Ectodermal cell (in vitro differentiated cells): ENCODE data around the gene CLDN7.
A peak's percentile ranks its signal among the peaks of the same experiment; 100 is the strongest.

Experiments used
- H3K27ac ChIP-seq: 2 replicates; pipeline ENCODE4 v1.7.0; 2013; ENCODE audit warnings: mild to moderate bottlenecking, low read depth, low read length; ENCODE audit not compliant: insufficient read depth, poor library complexity, severe bottlenecking
- H3K27me3 ChIP-seq: 2 replicates; pipeline ENCODE4 v1.7.0; 2013; ENCODE audit warnings: mild to moderate bottlenecking, low read length; ENCODE audit not compliant: insufficient read depth, control insufficient read depth, poor library complexity, severe bottlenecking
- H3K36me3 ChIP-seq: one replicate; pipeline ENCODE4 v1.7.0; 2013; ENCODE audit warnings: low read length; ENCODE audit not compliant: control insufficient read depth, insufficient read depth
- H3K4me1 ChIP-seq: one replicate; pipeline ENCODE4 v1.7.0; 2013; ENCODE audit warnings: low read length; ENCODE audit not compliant: control insufficient read depth, insufficient read depth
- H3K4me3 ChIP-seq: 2 replicates; pipeline ENCODE4 v1.7.0; 2013; ENCODE audit warnings: low read depth, low read length, control low read depth; ENCODE audit not compliant: insufficient read depth
- H3K9me3 ChIP-seq: 2 replicates; pipeline ENCODE4 v1.7.0; 2013; ENCODE audit warnings: mild to moderate bottlenecking, low read length, moderate library complexity; ENCODE audit not compliant: control insufficient read depth
- WGBS, 2 experiments: methylation state at CpG; one replicate each; pipeline ENCODE4 v1.1.7; 2013; ENCODE audit warnings: missing lambda C conversion rate in 2 of 2; 5-methylcytosine and 5-hydroxymethylcytosine counted together

Gene CLDN7

DNA sequence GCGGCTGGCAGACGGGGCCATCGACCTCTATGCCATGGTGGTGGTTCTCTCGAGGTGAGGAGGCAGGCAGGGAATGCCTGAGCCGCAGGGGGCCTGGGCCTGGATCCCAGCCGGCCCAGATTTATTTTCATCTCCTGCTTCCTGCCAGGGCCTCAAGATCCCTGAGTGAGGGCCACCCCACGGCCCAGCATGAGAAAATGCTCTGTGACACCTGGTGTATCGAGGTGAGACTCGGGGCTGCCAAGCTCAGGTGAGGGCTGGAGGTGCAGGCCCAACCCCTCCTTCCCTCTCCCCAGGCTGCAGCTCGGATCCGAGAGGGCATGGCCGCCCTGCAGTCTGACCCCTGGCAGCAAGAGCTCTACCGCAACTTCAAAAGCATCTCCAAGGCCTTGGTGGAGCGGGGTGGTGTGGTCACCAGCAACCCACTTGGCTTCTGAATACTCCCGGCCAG, 37.6 kb downstream of the CLDN7 start:
- 83% methylated on average over 15 of the region's 15 CpGs for WGBS, 2 experiments
- no peaks in the 10 kb centered on the region for H3K4me1 ChIP-seq
- no peak overlapping the region for H3K27ac ChIP-seq
- no peak overlapping the region for H3K4me3 ChIP-seq
- H3K27me3 ChIP-seq, result no peaks in the 10 kb centered on the region
- H3K9me3 ChIP-seq, result no peaks in the 10 kb centered on the region
- H3K36me3 ChIP-seq, result peaks cover 66% of the 10 kb centered on the region

DNA sequence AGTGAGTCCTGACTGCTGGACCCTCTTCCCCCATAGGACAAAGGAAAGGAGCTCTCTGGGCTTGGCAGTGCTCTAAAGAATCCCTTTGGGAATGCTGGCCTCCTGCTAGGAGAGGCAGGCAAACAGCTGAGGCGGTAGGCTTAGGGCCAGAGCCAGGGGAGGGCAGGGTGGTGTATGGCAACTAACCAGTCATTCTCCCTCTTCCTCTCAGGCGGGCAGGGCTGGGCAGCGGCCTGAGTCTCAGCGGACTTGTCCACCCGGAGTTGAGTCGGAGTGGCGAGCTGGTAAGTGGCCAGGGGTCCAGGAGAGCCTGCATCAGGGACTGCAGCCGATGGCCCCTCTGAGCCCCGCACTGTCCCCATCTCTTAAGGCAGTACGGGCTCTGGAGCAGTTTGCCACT, 38.2 kb downstream of the CLDN7 start:
- Histone ChIP-seq H3K27me3 (no peaks in the 10 kb centered on the region), H3K36me3 (peaks cover 61% of the 10 kb centered on the region), H3K4me1 (peaks cover 4% of the 10 kb centered on the region), H3K27ac (no peak overlapping the region), H3K9me3 (no peaks in the 10 kb centered on the region), H3K4me3 (no peak overlapping the region)
- WGBS, 2 experiments, result 88 to 92% methylated on average over 10 of the region's 10 CpGs

DNA sequence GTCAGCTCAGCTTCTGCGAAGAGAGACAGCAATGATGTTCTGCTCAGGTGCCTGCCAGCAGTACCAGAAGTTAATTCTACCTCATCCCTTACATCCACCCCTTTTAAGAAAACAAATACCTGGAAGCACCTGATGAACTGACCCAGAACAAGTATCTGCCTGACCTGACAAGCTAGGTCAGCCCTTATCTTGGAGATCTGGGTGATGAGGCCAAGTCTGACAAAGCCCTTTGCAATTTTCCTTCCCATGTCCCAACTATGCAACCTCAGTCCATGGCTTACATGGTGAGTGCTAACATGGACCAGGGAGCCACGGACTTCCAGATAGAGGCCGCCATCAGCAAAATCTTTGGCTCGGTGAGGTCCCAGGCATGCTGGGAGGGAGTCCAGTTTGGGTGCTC, 38.9 kb downstream of the CLDN7 start:
- peaks cover 12% of the 10 kb centered on the region for H3K4me1 ChIP-seq
- no peaks in the 10 kb centered on the region for H3K27me3 ChIP-seq
- H3K4me3 ChIP-seq, result no peak overlapping the region
- no peak overlapping the region for H3K27ac ChIP-seq
- no peaks in the 10 kb centered on the region for H3K9me3 ChIP-seq
- peaks cover 53% of the 10 kb centered on the region for H3K36me3 ChIP-seq
- 95 to 98% methylated on average over 4 of the region's 4 CpGs for WGBS, 2 experiments

DNA sequence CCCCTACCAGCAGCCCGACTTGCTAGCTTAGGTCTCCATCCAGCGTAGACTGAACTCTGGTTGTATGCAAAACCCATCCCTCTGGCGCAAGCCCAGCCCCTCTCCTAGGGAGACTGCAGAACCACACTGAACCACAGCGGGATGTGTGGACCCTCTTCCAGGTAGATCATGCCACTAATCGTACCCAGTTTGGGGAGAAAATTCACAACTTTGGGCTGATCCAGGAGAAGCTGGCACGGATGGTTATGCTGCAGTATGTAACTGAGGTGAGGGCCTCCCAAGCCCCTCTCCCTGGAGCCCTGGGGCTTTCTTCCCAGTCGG, 39.3 kb downstream of the CLDN7 start:
- peaks cover 49% of the 10 kb centered on the region for H3K36me3 ChIP-seq
- no peaks in the 10 kb centered on the region for H3K9me3 ChIP-seq
- H3K4me3 ChIP-seq, result no peak overlapping the region
- no peaks in the 10 kb centered on the region for H3K27me3 ChIP-seq
- H3K27ac ChIP-seq, result no peak overlapping the region
- 90 to 94% methylated on average over 7 of the region's 7 CpGs for WGBS, 2 experiments
- H3K4me1 ChIP-seq, result peaks cover 16% of the 10 kb centered on the region

DNA sequence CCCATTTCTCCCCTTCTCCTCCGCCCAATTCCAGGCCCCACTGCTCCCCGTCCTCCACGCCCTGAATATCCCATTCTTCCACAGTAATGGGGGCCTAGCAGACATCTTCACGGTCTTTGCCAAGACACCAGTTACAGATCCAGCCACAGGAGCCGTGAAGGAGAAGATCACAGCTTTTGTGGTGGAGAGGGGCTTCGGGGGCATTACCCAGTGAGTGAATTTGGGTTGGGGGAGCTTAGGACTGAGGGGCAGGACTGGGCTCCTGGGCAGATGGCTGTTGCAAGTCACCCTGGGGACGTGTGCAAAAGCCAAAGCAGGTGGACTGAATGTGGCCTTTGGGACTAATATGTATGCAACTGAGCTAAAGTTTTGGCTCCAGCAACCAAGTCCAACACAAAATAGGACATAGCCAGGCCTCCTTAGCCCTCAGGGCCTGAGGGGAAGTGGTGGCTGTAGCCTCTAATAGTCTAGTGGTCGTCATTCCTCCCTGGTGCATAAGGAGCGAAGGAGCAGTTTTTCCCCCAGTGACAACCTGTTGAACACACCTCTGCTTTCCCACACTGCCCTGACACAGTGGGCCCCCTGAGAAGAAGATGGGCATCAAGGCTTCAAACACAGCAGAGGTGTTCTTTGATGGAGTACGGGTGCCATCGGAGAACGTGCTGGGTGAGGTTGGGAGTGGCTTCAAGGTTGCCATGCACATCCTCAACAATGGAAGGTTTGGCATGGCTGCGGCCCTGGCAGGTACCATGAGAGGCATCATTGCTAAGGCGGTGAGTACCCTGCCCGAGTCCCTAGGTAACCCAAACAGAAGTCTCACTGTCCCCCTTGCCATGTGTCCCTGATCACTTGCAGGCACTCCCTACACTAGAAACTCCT, 39.9 kb downstream of the CLDN7 start:
- Histone ChIP-seq H3K4me3 (no peak overlapping the region), H3K36me3 (peaks cover 45% of the 10 kb centered on the region), H3K9me3 (no peaks in the 10 kb centered on the region), H3K27me3 (no peaks in the 10 kb centered on the region), H3K27ac (no peak overlapping the region), H3K4me1 (peaks cover 20% of the 10 kb centered on the region)
- WGBS, 2 experiments, result 93 to 95% methylated on average over 15 of the region's 15 CpGs

DNA sequence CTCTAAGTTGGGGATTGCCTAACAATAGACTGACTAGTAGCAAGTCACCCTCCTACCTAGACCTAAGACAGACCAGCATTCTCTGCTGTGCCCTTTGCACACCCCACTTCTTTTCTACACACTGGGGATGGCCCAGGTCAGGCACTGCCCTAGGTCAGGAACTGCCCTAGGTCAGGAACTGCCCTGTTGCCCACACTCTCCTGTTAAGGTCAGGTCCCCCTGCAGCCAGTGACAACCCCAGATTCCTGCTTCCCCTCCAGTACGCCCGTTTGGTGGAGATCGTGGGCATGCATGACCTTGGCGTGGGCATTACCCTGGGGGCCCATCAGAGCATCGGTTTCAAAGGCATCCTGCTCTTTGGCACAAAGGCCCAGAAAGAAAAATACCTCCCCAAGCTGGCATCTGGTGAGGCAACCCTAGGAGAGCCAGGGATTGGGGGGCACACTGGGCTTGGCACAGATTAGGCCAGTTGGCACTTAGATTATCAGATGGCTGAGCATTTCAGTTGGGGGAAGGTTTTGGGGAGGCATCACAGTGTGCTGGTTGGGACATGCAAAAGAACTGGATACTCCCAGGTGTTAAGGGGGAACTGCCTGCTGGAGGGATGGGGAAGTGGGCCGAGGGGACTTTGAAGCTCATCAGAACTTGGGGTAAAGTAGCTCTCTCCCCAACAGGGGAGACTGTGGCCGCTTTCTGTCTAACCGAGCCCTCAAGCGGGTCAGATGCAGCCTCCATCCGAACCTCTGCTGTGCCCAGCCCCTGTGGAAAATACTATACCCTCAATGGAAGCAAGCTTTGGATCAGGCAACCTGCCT, 40.8 kb downstream of the CLDN7 start:
- Histone ChIP-seq H3K9me3 (no peaks in the 10 kb centered on the region), H3K4me1 (peaks cover 23% of the 10 kb centered on the region), H3K36me3 (peaks cover 39% of the 10 kb centered on the region), H3K27ac (no peak overlapping the region), H3K27me3 (no peaks in the 10 kb centered on the region), H3K4me3 (no peak overlapping the region)
- 95 to 96% methylated on average over 10 of the region's 10 CpGs for WGBS, 2 experiments

DNA sequence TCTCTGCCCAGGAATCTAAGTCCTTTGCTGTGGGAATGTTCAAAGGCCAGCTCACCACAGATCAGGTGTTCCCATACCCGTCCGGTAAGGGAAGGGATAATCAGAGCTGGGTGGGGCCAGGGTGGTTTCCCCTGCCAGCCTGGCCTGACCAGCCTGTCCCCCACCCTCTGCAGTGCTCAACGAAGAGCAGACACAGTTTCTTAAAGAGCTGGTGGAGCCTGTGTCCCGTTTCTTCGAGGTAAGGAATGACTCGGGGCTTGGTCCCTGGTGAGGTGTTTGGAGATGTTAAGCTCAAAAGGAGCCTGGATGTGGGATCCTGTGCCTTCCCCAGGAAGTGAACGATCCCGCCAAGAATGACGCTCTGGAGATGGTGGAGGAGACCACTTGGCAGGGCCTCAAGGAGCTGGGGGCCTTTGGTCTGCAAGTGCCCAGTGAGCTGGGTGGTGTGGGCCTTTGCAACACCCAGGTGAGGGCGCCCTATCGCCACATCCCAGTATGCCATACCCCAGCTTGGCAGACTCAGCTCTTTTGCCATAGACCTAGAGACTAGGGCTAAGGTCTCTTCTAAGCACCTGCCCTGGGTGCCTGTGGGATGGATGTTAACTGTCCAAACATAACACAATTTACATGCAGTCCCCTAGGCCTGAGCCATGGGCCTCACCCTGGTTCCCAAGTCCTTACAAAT, 41.5 kb downstream of the CLDN7 start:
- H3K36me3 ChIP-seq, result peaks cover 31% of the 10 kb centered on the region
- 52 to 57% methylated on average over 11 of the region's 11 CpGs for WGBS, 2 experiments
- H3K4me1 ChIP-seq, result peaks cover 30% of the 10 kb centered on the region

DNA sequence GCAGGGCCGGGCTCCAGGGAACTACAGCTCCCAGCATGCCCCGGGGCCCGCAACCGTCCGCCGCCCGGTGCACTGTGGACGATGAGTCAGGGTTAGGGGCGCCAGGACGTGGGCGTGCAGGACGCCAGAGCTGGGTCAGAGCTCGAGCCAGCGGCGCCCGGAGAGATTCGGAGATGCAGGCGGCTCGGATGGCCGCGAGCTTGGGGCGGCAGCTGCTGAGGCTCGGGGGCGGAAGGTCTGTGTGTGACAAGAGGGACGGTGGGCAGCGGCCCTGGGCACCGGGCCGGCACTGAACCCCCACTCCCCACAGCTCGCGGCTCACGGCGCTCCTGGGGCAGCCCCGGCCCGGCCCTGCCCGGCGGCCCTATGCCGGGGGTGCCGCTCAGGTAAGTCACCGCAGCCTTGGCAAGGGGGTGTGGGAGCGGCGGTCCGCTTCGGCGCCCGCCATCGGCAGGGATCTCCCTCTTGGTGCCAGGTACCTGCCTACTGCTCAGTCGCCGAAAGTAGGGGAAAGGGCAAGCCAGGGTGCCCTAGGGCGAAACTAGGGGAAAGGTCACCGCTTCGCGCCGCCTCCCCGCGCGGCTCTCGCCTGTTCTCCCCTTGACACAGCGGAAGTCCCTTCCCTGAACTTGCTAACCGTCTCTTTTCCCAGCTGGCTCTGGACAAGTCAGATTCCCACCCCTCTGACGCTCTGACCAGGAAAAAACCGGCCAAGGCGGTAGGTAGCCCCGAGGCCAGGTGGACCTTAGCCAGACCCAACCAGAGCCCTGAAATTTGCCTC, 42.3 kb downstream of the CLDN7 start, which contains the start of the genes ACADVL and DLG4:
Gene ACADVL (plus strand): TSS at position 127 of the 781 bp plus-strand sequence. CDS start 47 bp downstream, at position 174.
Gene DLG4 (minus strand): TSS at position 25 of the 781 bp plus-strand sequence.
- peak within 1 kb of the TSS; percentile 75 for H3K27ac ChIP-seq
- peaks cover 24% of the 10 kb centered on the region for H3K36me3 ChIP-seq
- H3K9me3 ChIP-seq, result no peaks in the 10 kb centered on the region
- H3K4me1 ChIP-seq, result peaks cover 36% of the 10 kb centered on the region
- peak within 1 kb of the TSS; percentile 87 for H3K4me3 ChIP-seq
- H3K27me3 ChIP-seq, result no peaks in the 10 kb centered on the region
- 1% methylated on average over 63 of the region's 63 CpGs for WGBS, 2 experiments

More for the DNA sequence above, 41.5 kb downstream of the CLDN7 start:
- H3K27me3 ChIP-seq, result no peaks in the 10 kb centered on the region
- no peaks in the 10 kb centered on the region for H3K9me3 ChIP-seq
- peak overlapping the region; percentile 65 for H3K27ac ChIP-seq
- H3K4me3 ChIP-seq, result peak overlapping the region; percentile 87

DNA sequence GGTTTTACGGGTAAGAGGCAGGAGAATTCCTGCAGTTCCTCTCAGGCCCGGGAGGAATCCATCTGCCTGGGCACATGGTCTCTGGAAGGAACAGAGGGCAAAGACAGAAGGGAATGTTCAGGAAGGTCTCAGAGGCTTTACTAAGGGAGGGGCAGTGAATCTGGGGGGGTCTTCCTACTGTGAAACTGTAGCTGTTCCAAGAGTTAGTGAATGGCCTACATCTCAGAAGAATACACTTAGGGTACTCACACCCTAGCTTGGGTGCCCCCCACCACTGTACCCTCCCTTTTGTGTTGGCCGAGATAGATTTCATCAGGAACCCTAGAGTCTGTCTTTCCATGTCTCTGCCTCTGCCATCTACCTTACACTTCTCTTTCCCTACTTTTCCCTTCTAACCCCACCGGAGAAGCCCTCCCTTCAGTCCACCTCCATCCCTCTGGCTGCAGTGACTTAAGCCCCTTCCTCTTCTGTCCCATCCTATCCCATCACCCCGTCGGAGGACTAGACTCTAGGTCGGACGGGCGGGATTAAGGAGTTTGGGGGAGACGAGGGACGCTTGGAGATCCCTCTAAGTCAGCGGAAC, 43.0 kb downstream of the CLDN7 start:
- WGBS, 2 experiments, result 27% methylated on average over 12 of the region's 12 CpGs
- Histone ChIP-seq H3K27me3 (no peaks in the 10 kb centered on the region), H3K4me3 (peak overlapping the region; percentile 87)

More for the DNA sequence above, 43.0 kb downstream of the CLDN7 start:
- Histone ChIP-seq H3K4me1 (peaks cover 36% of the 10 kb centered on the region), H3K9me3 (no peaks in the 10 kb centered on the region), H3K27ac (peak overlapping the region; percentile 75), H3K36me3 (peaks cover 22% of the 10 kb centered on the region)
